MCF 10A (cell line): ENCODE data around the gene MSANTD1. TPM values are rescaled to one million over a fixed set of nuclear protein-coding genes. Genes with fewer than 3 reads are reported as not detected.

Source experiments
- BruUV-seq: library from RNA; stranded (reverse); fragments of 400-500 nt; replicated peaks from 2 replicates; lab custom pipeline; 2021; lab: Mats Ljungman, UMichigan
- CTCF ChIA-PET: fragments of 300-600 bp; sonication (Branson Sonifier 250); formaldehyde crosslinking; extraction: SDS; loops from one replicate; lab custom pipeline; 2021; ENCODE audit warnings: antibody characterized with exemption, inconsistent platforms; lab: Yijun Ruan, JAX
- POLR2A ChIA-PET: fragments of 300-600, 350-650 bp; sonication (Branson Sonifier 250); formaldehyde crosslinking; extraction: SDS; loops from one replicate; lab custom pipeline; 2020; ENCODE audit warnings: antibody characterized with exemption, inconsistent platforms; lab: Yijun Ruan, JAX
- DNase-seq: peaks from one replicate; pipeline ENCODE4 v3.0.0-alpha.2; 2018; ENCODE audit not compliant: unreplicated experiment
- H3K27ac Mint-ChIP-seq: one replicate; pipeline ENCODE4 v1.8.0; 2022; ENCODE audit warnings: mild to moderate bottlenecking, low read depth, mixed read lengths; ENCODE audit not compliant: unreplicated experiment
- H3K27me3 Mint-ChIP-seq: one replicate; pipeline ENCODE4 v1.8.0; 2022; ENCODE audit warnings: mixed read lengths; ENCODE audit not compliant: insufficient read depth, unreplicated experiment
- H3K36me3 Mint-ChIP-seq: one replicate; pipeline ENCODE4 v1.8.0; 2022; ENCODE audit warnings: mild to moderate bottlenecking, moderate library complexity, mixed read lengths; ENCODE audit not compliant: insufficient read depth, unreplicated experiment
- H3K4me1 Mint-ChIP-seq: one replicate; pipeline ENCODE4 v1.8.0; 2022; ENCODE audit warnings: mixed read lengths; ENCODE audit not compliant: insufficient read depth, unreplicated experiment
- H3K4me3 Mint-ChIP-seq: one replicate; pipeline ENCODE4 v1.8.0; 2022; ENCODE audit warnings: mild to moderate bottlenecking, moderate library complexity, mixed read lengths; ENCODE audit not compliant: unreplicated experiment
- H3K9me3 Mint-ChIP-seq: one replicate; pipeline ENCODE4 v1.8.0; 2022; ENCODE audit warnings: mixed read lengths; ENCODE audit not compliant: unreplicated experiment
- CTCF ChIP-seq: fragments of 200-600 bp; IDR thresholded peaks from one replicate; pipeline ENCODE4 v1.8.0; 2022; ENCODE audit warnings: antibody characterized with exemption, mild to moderate bottlenecking; ENCODE audit not compliant: unreplicated experiment
- intact Hi-C: fragments of 100-400 bp; cut with micrococcal nuclease; formaldehyde crosslinking; loops from 2 replicates; pipeline ENCODE4 v1.14.1; 2022
- total RNA-seq: library from RNA; stranded (reverse); gene quantifications from 2 replicates; pipeline ENCODE4 v1.2.3, GENCODE V29; 2022

MSANTD1 gene
- total RNA-seq, 1 experiment from 2014 or later = 0.37 TPM

- Mint-ChIP-seq H3K27me3 (no peaks in the 10 kb centered on the region), H3K9me3 (no peaks in the 10 kb centered on the region), H3K36me3 (no peaks in the 10 kb centered on the region), H3K27ac (no peak overlapping the region), H3K4me1 (peaks cover 6% of the 10 kb centered on the region), H3K4me3 (no peak overlapping the region)
- POLR2A ChIA-PET = no interaction called here
- no peak for DNase-seq
- CTCF ChIA-PET = no interaction called here
- no peak for TF ChIP-seq CTCF
- intact Hi-C loops = no loop called here
- no TSS peak for BruUV-seq
Observed at GRCh38 chr4:3252480-3252828, 3.5 kb downstream of the MSANTD1 start.

- peaks cover 6% of the 10 kb centered on the region for H3K4me1 Mint-ChIP-seq
- H3K4me3 Mint-ChIP-seq = no peak overlapping the region
- no peaks in the 10 kb centered on the region for H3K27me3 Mint-ChIP-seq
- ChIA-PET POLR2A (no interaction called here), CTCF (no interaction called here)
- no peak for TF ChIP-seq CTCF
- H3K36me3 Mint-ChIP-seq = no peaks in the 10 kb centered on the region
- H3K27ac Mint-ChIP-seq = no peak overlapping the region
- no peaks in the 10 kb centered on the region for H3K9me3 Mint-ChIP-seq
- intact Hi-C loops = no loop called here
- no TSS peak for BruUV-seq
- DNase-seq = no peak
Observed at GRCh38 chr4:3252831-3253641, 4.1 kb downstream of the MSANTD1 start.

DNA sequence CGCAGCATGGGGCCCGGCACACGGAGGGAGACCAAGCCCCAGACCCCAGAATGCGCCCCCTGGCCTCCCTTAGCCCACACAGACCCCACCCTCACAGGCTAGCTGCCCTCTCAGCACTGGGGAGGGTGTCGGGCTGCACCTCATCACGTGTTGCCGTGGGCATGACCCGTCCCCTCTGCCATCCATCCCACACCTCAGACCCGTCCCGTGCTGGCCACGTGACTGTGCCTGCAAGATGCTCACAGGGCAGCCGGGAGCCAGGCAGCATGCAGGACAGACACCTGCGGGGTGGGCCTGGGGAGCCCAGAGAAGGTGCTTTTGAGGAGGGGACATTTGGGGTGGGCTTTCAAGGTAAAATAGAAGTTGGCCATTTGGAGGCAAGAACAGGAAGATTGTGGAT, 4.8 kb downstream of the MSANTD1 start:
- no TSS peak for BruUV-seq
- H3K27ac Mint-ChIP-seq = no peak overlapping the region
- DNase-seq = no peak
- H3K4me3 Mint-ChIP-seq = no peak overlapping the region
- POLR2A ChIA-PET = no interaction called here
- TF ChIP-seq CTCF = no peak
- peaks cover 6% of the 10 kb centered on the region for H3K4me1 Mint-ChIP-seq
- no peaks in the 10 kb centered on the region for H3K9me3 Mint-ChIP-seq
- CTCF ChIA-PET = no interaction called here
- no peaks in the 10 kb centered on the region for H3K27me3 Mint-ChIP-seq
- no peaks in the 10 kb centered on the region for H3K36me3 Mint-ChIP-seq
- intact Hi-C loops = no loop called here

DNA sequence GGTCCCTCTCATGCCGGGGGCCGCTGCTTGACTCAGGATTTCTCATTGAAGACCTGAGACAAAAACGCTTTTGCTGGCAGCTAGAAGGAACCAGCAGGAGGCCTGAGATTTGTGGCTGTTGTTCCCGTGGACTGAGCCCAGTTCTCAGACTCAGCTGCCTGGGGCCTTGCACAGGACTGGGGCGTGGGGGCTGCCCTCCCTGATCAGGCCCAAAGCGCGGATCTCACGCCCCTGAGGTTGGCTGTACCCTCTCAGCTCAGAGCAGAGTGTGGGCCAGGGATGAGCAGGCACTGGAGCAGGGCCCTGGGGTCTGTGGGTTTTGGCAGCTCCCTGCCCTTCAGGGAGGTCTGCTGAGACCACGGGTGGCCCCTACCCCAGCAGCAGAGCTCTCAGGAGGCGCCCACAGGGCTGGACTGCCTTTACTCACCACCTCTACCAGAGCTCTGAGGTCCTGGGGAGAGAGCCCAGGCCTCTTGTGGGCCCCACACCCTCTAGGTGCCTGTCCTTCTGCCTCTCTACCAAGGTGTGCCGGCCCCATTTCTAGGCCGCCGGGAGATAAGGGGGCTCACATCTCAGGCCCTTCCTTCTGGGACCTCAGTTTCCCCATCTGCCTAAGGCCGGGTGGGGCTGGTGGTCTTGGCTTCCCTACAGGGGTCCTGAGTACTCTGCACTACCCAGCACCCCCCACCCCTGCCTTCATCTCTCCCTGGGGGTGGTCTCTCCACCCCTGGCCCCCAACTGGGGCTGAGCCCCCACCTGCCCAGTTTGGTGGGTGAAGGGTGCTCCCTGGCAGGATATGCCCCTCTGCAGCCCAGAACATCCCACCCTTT, 5.6 kb downstream of the MSANTD1 start:
- Mint-ChIP-seq H3K27ac (no peak overlapping the region), H3K4me1 (peaks cover 6% of the 10 kb centered on the region), H3K9me3 (no peaks in the 10 kb centered on the region), H3K4me3 (no peak overlapping the region), H3K27me3 (no peaks in the 10 kb centered on the region), H3K36me3 (no peaks in the 10 kb centered on the region)
- intact Hi-C loops = no loop called here
- no peak for DNase-seq
- ChIA-PET CTCF (no interaction called here), POLR2A (no interaction called here)
- TF ChIP-seq CTCF = no peak
- BruUV-seq = no TSS peak
